Measurements from ENCODE around the gene PPP1R9B.

Gene PPP1R9B
- total RNA-seq: 67.1 to 89.2 reads per million in 2 experiments

- no peak for DNase-seq (ENCODE audit: low read depth)
These were observed at the start of gene PPP1R9B for GRCh38 chr17:50150354-50151040. PPP1R9B (minus strand) TSS chr17:50150677; CDS start chr17:50150513, 164 bp downstream.

- DNase-seq (ENCODE audit: low read depth): peak; percentile 71
These were observed 49.5 kb upstream of the PPP1R9B start for GRCh38 chr17:50199803-50200456.

- no peak for DNase-seq (ENCODE audit: low read depth)
These were observed 48.8 kb upstream of the PPP1R9B start for GRCh38 chr17:50199211-50199802.

- peak; percentile 36 for DNase-seq (ENCODE audit: low read depth)
These were observed 47.7 kb upstream of the PPP1R9B start for GRCh38 chr17:50198026-50198669.

- no peak for DNase-seq (ENCODE audit: low read depth)
These were observed 46.3 kb upstream of the PPP1R9B start for GRCh38 chr17:50196826-50197225.

- no peak for DNase-seq (ENCODE audit: low read depth)
These were observed 45.6 kb upstream of the PPP1R9B start for GRCh38 chr17:50196036-50196435.

GRCh38 chr17:50194934-50195865 is 44.7 kb upstream of the PPP1R9B start:
- DNase-seq (ENCODE audit: low read depth): no peak

GRCh38 chr17:50194140-50194933 is 43.9 kb upstream of the PPP1R9B start:
- no peak for DNase-seq (ENCODE audit: low read depth)

- no peak for DNase-seq (ENCODE audit: low read depth)
These were observed 42.3 kb upstream of the PPP1R9B start for GRCh38 chr17:50192618-50193291.

GRCh38 chr17:50192144-50192617 is 41.7 kb upstream of the PPP1R9B start:
- no peak for DNase-seq (ENCODE audit: low read depth)

- DNase-seq (ENCODE audit: low read depth): no peak
These were observed 41.1 kb upstream of the PPP1R9B start for GRCh38 chr17:50191359-50192143.

GRCh38 chr17:50190603-50191358 is 40.3 kb upstream of the PPP1R9B start:
- DNase-seq (ENCODE audit: low read depth): no peak

GRCh38 chr17:50190293-50190602 is 39.8 kb upstream of the PPP1R9B start:
- DNase-seq (ENCODE audit: low read depth): no peak

GRCh38 chr17:50189550-50190292 is 39.2 kb upstream of the PPP1R9B start:
- no peak for DNase-seq (ENCODE audit: low read depth)

GRCh38 chr17:50188921-50189549 is 38.6 kb upstream of the PPP1R9B start:
- no peak for DNase-seq (ENCODE audit: low read depth)

- DNase-seq (ENCODE audit: low read depth): no peak
These were observed 38.0 kb upstream of the PPP1R9B start for GRCh38 chr17:50188531-50188920.

- DNase-seq (ENCODE audit: low read depth): no peak
These were observed 37.5 kb upstream of the PPP1R9B start for GRCh38 chr17:50187751-50188530.
